ENCODE data around the gene ZFPL1. TPM values are rescaled to one million over a fixed set of nuclear protein-coding genes. Genes with fewer than 3 reads are reported as not detected.

Gene ZFPL1
- total RNA-seq, 3 donors from 2014 or later: 36.3 to 50.6 (median 42.6) TPM

DNA sequence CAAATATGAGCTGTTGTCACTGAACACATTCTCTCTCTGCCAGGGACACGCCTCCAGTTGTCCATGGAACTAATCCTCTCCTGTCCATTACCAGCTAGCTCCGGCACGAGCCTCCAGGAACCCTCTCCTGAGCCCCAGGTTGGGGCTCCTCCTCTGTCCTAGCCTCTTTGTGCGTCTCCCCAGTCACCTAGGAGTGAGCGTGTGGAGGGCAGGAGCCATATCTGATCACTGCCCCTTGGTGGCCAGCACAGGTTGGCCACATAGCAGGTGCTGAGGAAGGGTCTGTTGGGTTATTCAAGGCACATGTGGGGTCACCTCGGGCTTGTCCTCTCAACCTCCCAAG lies 47.8 kb downstream of the ZFPL1 start:
- intact Hi-C loops (cut with DNase I, micrococcal nuclease): no loop called here
- DNase-seq: no peak
- no peak overlapping the region for H3K4me3 ChIP-seq
- H3K36me3 ChIP-seq (ENCODE audit: low read depth): peaks cover 22% of the 10 kb centered on the region
- ATAC-seq: no peak
- H3K4me1 ChIP-seq (ENCODE audit: low read depth): peaks cover 22% of the 10 kb centered on the region
- H3K9me3 ChIP-seq: no peaks in the 10 kb centered on the region
- TF ChIP-seq, protein P1, sequence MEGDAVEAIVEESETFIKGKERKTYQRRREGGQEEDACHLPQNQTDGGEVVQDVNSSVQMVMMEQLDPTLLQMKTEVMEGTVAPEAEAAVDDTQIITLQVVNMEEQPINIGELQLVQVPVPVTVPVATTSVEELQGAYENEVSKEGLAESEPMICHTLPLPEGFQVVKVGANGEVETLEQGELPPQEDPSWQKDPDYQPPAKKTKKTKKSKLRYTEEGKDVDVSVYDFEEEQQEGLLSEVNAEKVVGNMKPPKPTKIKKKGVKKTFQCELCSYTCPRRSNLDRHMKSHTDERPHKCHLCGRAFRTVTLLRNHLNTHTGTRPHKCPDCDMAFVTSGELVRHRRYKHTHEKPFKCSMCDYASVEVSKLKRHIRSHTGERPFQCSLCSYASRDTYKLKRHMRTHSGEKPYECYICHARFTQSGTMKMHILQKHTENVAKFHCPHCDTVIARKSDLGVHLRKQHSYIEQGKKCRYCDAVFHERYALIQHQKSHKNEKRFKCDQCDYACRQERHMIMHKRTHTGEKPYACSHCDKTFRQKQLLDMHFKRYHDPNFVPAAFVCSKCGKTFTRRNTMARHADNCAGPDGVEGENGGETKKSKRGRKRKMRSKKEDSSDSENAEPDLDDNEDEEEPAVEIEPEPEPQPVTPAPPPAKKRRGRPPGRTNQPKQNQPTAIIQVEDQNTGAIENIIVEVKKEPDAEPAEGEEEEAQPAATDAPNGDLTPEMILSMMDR (IDR thresholded peaks at IDR 0.05): no peak

DNA sequence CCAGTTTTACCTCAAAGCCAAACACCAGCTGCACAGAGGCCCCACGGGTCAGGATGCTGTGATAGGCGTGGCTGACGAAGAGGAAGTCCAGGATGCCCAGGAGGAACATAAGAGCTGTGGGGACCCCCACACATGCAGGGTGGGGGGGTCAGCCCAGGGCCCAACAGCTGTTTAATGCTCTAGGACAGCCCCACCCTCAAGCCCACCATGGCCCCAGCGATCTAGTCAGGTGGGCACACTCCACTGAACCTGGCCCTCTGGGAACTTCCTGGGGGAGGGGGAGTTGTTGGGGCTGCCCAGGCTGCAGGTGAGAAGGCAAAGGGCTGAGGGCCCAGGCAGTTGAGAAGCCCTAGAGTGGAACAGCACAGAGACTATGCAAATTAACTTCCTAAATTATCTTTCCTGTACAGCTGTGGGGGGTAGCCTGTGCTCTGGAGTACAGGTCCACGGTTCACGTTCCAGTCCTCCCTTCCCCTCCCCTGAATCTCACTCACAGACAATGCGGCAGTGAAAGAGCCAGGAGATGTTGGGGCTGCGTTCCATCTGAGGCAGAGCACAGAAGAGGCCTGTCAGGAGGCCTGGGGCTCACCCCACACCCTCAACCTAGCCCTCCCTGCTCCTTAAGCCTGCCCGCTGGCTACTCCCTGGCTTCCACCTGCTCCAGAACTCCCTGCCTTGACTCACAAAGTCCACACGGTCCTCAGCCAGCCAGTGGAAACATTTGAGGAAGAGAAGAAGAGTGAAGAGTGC lies 48.4 kb downstream of the ZFPL1 start:
- Histone ChIP-seq H3K36me3 (ENCODE audit: low read depth) (peaks cover 22% of the 10 kb centered on the region), H3K4me3 (no peak overlapping the region), H3K4me1 (ENCODE audit: low read depth) (peaks cover 22% of the 10 kb centered on the region), H3K9me3 (no peaks in the 10 kb centered on the region)
- TF ChIP-seq, protein P1 (IDR thresholded peaks at IDR 0.05): no peak
- no peak for ATAC-seq
- peak in 2 of 3 donors; percentile 42 to 68 for DNase-seq
- intact Hi-C loops (cut with DNase I, micrococcal nuclease): no loop called here

DNA sequence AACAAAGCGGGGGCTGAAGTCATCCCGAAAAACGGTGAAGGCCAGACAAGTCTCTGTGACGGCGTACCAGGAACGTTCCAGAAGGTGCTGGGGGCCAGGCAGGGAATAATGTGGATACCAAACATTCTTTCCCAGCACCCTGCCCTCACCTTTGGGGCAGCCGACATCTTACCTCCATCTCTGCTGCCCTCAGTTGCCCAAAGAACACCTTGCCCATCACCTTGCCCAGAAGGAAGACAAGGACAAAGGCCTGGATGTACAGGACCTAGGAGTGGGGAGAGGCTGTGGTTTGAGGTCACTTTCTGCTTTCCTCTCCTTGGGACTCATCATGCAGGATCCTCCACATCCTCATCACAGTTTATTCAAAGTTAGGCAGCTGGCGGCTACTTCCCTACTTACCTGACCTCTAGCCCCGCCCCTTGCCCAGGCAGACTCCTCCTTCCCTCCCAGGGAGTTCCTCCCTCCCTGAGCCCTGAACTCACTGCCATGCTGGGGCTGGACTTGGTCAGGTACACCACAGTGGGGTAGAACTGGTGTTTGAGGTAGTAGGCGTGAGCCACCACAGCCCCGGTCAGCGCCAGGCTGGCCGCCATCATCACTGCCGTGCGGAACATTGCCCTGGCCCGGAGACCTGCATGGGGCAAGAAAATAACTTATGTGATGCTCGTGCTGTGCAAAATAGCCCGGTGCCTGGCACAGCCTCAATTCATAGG lies 49.1 kb downstream of the ZFPL1 start:
- TF ChIP-seq, protein P1 (IDR thresholded peaks at IDR 0.05): no peak
- ATAC-seq: peak; percentile 51
- Histone ChIP-seq H3K36me3 (ENCODE audit: low read depth) (peaks cover 22% of the 10 kb centered on the region), H3K4me3 (peak overlapping the region; percentile 92), H3K9me3 (no peaks in the 10 kb centered on the region), H3K4me1 (ENCODE audit: low read depth) (peaks cover 22% of the 10 kb centered on the region)
- intact Hi-C loops (cut with DNase I, micrococcal nuclease): no loop called here
- DNase-seq: peak; percentile 89 to 94 (median 91)

DNA sequence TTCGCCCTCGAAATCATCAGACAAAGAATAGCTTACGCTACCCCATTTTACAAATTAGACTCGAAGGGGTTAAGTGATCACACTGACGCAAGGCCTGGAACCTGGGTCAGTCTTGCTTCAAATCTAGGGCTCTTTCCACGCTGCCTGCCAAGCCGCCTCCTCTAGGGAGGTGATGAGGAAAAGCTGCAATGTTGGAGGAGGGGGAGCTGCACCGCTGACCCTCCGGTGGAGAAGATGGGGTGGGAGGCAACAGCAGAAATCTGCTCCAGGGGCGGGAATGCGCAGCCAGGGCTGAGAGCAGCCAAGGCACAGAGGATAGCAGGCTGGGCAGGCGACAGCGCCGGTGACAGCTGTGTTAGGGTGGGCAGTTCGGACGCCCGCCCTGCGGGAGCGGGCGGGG lies 49.7 kb downstream of the ZFPL1 start:
- peak overlapping the region; percentile 92 for H3K4me3 ChIP-seq
- DNase-seq: peak in 2 of 3 donors; percentile 54 to 72
- H3K9me3 ChIP-seq: no peaks in the 10 kb centered on the region
- no peak for ATAC-seq
- intact Hi-C loops (cut with DNase I, micrococcal nuclease): no loop called here
- TF ChIP-seq, protein P1 (IDR thresholded peaks at IDR 0.05): no peak
- H3K4me1 ChIP-seq (ENCODE audit: low read depth): peaks cover 22% of the 10 kb centered on the region
- peaks cover 22% of the 10 kb centered on the region for H3K36me3 ChIP-seq (ENCODE audit: low read depth)

GRCh38 chr11:65134240-65134951 lies 50.4 kb downstream of the ZFPL1 start, which contains the start of gene SYVN1:
SYVN1 (minus strand) TSS chr11:65134519; CDS start chr11:65133601, 918 bp downstream.
- DNase-seq (peak; percentile 95 to 96 (median 95)), ATAC-seq (peak; percentile 83)
- H3K4me1 ChIP-seq (ENCODE audit: low read depth): peaks cover 22% of the 10 kb centered on the region
- intact Hi-C loops (cut with DNase I, micrococcal nuclease): no loop called here
- H3K4me3 ChIP-seq: peak within 1 kb of the TSS; percentile 92
- TF ChIP-seq, protein P1 (IDR thresholded peaks at IDR 0.05): no peak
- no peaks in the 10 kb centered on the region for H3K9me3 ChIP-seq
- H3K36me3 ChIP-seq (ENCODE audit: low read depth): peaks cover 20% of the 10 kb centered on the region

All from mucosa of descending colon (tissue), 3 donors.